Astrocyte (in vitro differentiated cells and primary cell): ENCODE data around the gene ELK3. TPM values are rescaled to one million over a fixed set of nuclear protein-coding genes. Genes with fewer than 3 reads are reported as not detected.

Experiments used
- DNase-seq: peaks from one replicate; pipeline ENCODE4 v3.0.0-alpha.2; 2010; ENCODE audit warnings: low read depth
- FAIRE-seq: peaks from 2 replicates; lab custom pipeline; 2011; peaks lifted over from hg19 to GRCh38; lab: Jason Lieb, UNC
- H2AFZ ChIP-seq: 2 replicates; pipeline ENCODE4 v1.6.0; 2012; ENCODE audit warnings: low read depth, low read length, inconsistent platforms
- H3K27ac ChIP-seq: 2 replicates; pipeline ENCODE4 v1.5.1; 2011; ENCODE audit warnings: low read depth, low read length, inconsistent platforms
- H3K27me3 ChIP-seq: 2 replicates; pipeline ENCODE4 v1.6.0; 2011; ENCODE audit warnings: low read length, inconsistent platforms; ENCODE audit not compliant: insufficient read depth
- H3K36me3 ChIP-seq: 2 replicates; pipeline ENCODE4 v1.5.1; 2011; ENCODE audit warnings: low read length, inconsistent platforms; ENCODE audit not compliant: insufficient read depth
- H3K4me1 ChIP-seq: 2 replicates; pipeline ENCODE4 v1.5.1; 2011; ENCODE audit warnings: low read length, inconsistent platforms; ENCODE audit not compliant: insufficient read depth
- H3K4me2 ChIP-seq: 2 replicates; pipeline ENCODE4 v1.6.0; 2012; ENCODE audit warnings: low read length, inconsistent platforms
- H3K4me3 ChIP-seq: 2 replicates; pipeline ENCODE4 v1.5.1; 2011; ENCODE audit warnings: low read depth, mild to moderate bottlenecking, low read length, inconsistent platforms; ENCODE audit not compliant: insufficient read depth
- H3K79me2 ChIP-seq: 2 replicates; pipeline ENCODE4 v1.6.0; 2012; ENCODE audit warnings: mild to moderate bottlenecking, low read length, inconsistent platforms; ENCODE audit not compliant: insufficient read depth
- H3K9ac ChIP-seq: 2 replicates; pipeline ENCODE4 v1.6.0; 2012; ENCODE audit warnings: mild to moderate bottlenecking, low read length, inconsistent platforms
- H3K9me3 ChIP-seq: 2 replicates; pipeline ENCODE4 v1.5.1; 2012; ENCODE audit warnings: low read depth, mild to moderate bottlenecking, low read length, inconsistent platforms; ENCODE audit not compliant: insufficient read depth
- H4K20me1 ChIP-seq: 2 replicates; pipeline ENCODE4 v1.6.0; 2012; ENCODE audit warnings: low read length, inconsistent platforms; ENCODE audit not compliant: insufficient read depth
- H3K27ac Mint-ChIP-seq: one replicate; pipeline ENCODE4 v1.8.0; 2021; ENCODE audit warnings: mild to moderate bottlenecking, mixed read lengths; ENCODE audit not compliant: unreplicated experiment
- H3K27me3 Mint-ChIP-seq: one replicate; pipeline ENCODE4 v1.8.0; 2021; ENCODE audit warnings: low read depth, mixed read lengths; ENCODE audit not compliant: unreplicated experiment
- H3K36me3 Mint-ChIP-seq: one replicate; pipeline ENCODE4 v1.8.0; 2021; ENCODE audit warnings: low read depth, mixed read lengths; ENCODE audit not compliant: unreplicated experiment
- H3K4me1 Mint-ChIP-seq: one replicate; pipeline ENCODE4 v1.8.0; 2021; ENCODE audit warnings: low read depth, mixed read lengths; ENCODE audit not compliant: unreplicated experiment
- H3K4me3 Mint-ChIP-seq: one replicate; pipeline ENCODE4 v1.8.0; 2021; ENCODE audit warnings: mild to moderate bottlenecking, moderate library complexity, mixed read lengths; ENCODE audit not compliant: unreplicated experiment
- H3K9me3 Mint-ChIP-seq: one replicate; pipeline ENCODE4 v1.8.0; 2021; ENCODE audit warnings: mild to moderate bottlenecking, mixed read lengths; ENCODE audit not compliant: unreplicated experiment
- EZH2 ChIP-seq: IDR thresholded peaks from 2 replicates; pipeline ENCODE4 v1.6.1; 2012; ENCODE audit warnings: mild to moderate bottlenecking, low read length, inconsistent platforms; ENCODE audit not compliant: insufficient read depth
- total RNA-seq: library from RNA; stranded (reverse); gene quantifications from 2 replicates; pipeline ENCODE4 v1.2.1, GENCODE V29; 2021
- TF ChIP-seq, protein P1 (sequence below): IDR thresholded peaks from 2 replicates; pipeline ENCODE4 v1.5.1; 2011; ENCODE audit warnings: low read depth, mild to moderate bottlenecking, inconsistent platforms, low read length, moderate library complexity; ENCODE audit not compliant: insufficient read depth

The ELK3 gene
- total RNA-seq, 1 donor from 2014 or later: 62.7 TPM

GRCh38 chr12:96199464-96199863, 5.3 kb downstream of the ELK3 start:
- peak overlapping the region; percentile 78 for H3K27ac Mint-ChIP-seq
- peak overlapping the region; percentile 100 for H3K27ac ChIP-seq

DNA sequence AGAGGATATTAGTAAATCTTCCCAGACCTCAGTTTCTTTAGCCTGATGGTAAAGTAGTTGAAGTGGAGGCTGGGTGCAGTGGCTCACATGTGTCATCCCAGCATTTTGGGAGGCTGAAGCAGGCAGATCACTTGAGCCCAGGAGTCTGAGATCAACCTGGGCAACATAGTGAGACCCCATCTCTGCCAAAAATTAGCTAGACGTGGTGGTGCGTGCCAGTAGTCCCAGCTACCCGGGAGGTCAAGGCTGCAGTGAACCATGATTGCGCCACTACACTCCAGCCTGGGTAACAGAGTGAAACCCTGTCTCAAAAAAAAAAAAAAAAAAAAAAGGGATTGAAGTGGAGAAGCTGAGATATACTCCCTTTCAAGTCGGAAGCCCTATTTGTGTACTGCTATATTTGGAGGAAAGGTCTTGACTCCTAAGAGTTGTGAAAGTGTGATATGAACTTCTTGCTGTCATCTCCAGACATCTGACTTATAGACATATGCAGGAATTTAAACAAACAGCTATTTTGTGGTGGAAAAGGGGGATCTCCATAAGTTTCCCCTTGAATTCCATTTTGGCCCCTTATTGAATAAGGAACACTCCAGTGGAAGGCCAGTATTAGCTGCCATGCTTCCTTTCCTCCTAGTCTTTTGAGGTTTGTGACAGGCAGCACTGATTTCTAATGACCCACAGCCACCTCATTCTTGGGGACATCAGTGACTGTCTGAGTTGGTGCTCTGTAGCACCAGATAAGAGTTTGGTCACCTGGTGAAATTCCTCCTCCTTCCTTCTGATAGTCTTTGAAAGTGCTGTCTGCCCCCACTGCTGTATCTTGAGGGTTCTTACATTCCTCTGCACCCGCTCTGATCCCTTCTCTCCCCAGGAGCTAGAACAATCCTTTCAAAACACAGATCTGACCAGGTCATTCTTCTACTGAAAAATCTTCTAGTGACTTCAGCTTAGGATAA, 7.4 kb downstream of the ELK3 start:
- DNase-seq: no peak
- Histone ChIP-seq H3K79me2 (peaks cover 96% of the 10 kb centered on the region), H3K27me3 (no peaks in the 10 kb centered on the region), H3K4me3 (no peak overlapping the region), H3K9me3 (no peaks in the 10 kb centered on the region), H2AFZ (no peak overlapping the region), H3K4me2 (no peak overlapping the region), H4K20me1 (peaks cover 29% of the 10 kb centered on the region), H3K36me3 (peaks cover 7% of the 10 kb centered on the region), H3K27ac (no peak overlapping the region), H3K4me1 (peaks cover 34% of the 10 kb centered on the region), H3K9ac (no peak overlapping the region)
- no peak overlapping the region for H3K4me3 Mint-ChIP-seq
- H3K27me3 Mint-ChIP-seq: no peaks in the 10 kb centered on the region
- peaks cover 24% of the 10 kb centered on the region for H3K36me3 Mint-ChIP-seq
- FAIRE-seq: no peak
- TF ChIP-seq EZH2: no peak
- TF ChIP-seq, protein P1, sequence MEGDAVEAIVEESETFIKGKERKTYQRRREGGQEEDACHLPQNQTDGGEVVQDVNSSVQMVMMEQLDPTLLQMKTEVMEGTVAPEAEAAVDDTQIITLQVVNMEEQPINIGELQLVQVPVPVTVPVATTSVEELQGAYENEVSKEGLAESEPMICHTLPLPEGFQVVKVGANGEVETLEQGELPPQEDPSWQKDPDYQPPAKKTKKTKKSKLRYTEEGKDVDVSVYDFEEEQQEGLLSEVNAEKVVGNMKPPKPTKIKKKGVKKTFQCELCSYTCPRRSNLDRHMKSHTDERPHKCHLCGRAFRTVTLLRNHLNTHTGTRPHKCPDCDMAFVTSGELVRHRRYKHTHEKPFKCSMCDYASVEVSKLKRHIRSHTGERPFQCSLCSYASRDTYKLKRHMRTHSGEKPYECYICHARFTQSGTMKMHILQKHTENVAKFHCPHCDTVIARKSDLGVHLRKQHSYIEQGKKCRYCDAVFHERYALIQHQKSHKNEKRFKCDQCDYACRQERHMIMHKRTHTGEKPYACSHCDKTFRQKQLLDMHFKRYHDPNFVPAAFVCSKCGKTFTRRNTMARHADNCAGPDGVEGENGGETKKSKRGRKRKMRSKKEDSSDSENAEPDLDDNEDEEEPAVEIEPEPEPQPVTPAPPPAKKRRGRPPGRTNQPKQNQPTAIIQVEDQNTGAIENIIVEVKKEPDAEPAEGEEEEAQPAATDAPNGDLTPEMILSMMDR: no peak
- peaks cover 10% of the 10 kb centered on the region for H3K9me3 Mint-ChIP-seq
- peak overlapping the region; percentile 11 for H3K27ac Mint-ChIP-seq
- peaks cover 33% of the 10 kb centered on the region for H3K4me1 Mint-ChIP-seq

More at GRCh38 chr12:96199464-96199863, 5.3 kb downstream of the ELK3 start:
- Mint-ChIP-seq H3K4me1 (peaks cover 33% of the 10 kb centered on the region), H3K9me3 (peaks cover 3% of the 10 kb centered on the region), H3K36me3 (peaks cover 11% of the 10 kb centered on the region), H3K27me3 (no peaks in the 10 kb centered on the region), H3K4me3 (no peak overlapping the region)
- H3K9ac ChIP-seq: peak overlapping the region; percentile 76
- DNase-seq: no peak
- H3K27me3 ChIP-seq: no peaks in the 10 kb centered on the region
- H3K79me2 ChIP-seq: peaks cover 91% of the 10 kb centered on the region
- FAIRE-seq: no peak
- TF ChIP-seq, protein P1: no peak
- no peak for TF ChIP-seq EZH2
- no peaks in the 10 kb centered on the region for H3K9me3 ChIP-seq
- peaks cover 9% of the 10 kb centered on the region for H4K20me1 ChIP-seq
- H2AFZ ChIP-seq: no peak overlapping the region
- peaks cover 2% of the 10 kb centered on the region for H3K36me3 ChIP-seq
- H3K4me3 ChIP-seq: peak overlapping the region; percentile 40
- H3K4me1 ChIP-seq: peaks cover 33% of the 10 kb centered on the region
- peak overlapping the region; percentile 99 for H3K4me2 ChIP-seq

DNA sequence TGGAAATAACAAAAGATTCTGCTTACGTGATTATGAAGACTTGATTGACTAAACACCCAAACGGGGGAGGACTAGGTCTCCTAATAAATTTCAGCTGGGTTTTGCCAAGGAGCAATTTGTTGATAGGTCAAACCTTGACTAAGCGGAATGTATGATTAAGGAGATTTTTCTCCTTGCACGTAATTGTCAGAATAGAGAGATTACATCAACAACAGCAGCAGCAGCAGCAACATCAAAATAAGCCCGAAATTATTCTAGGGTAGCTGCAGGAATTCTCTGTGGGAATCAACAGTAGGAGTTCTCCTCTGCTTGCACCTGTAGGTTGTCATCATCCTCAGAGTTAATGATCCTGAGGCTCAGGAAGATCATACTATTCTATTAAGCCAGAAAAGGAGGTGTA, 10.2 kb downstream of the ELK3 start:
- H3K9me3 ChIP-seq: no peaks in the 10 kb centered on the region
- peaks cover 31% of the 10 kb centered on the region for H3K4me1 ChIP-seq
- Mint-ChIP-seq H3K36me3 (peaks cover 27% of the 10 kb centered on the region), H3K4me1 (peaks cover 23% of the 10 kb centered on the region), H3K4me3 (no peak overlapping the region), H3K9me3 (peaks cover 10% of the 10 kb centered on the region), H3K27me3 (no peaks in the 10 kb centered on the region), H3K27ac (no peak overlapping the region)
- TF ChIP-seq, protein P1: no peak
- TF ChIP-seq EZH2: no peak
- H3K27me3 ChIP-seq: no peaks in the 10 kb centered on the region
- H3K4me2 ChIP-seq: no peak overlapping the region
- H2AFZ ChIP-seq: no peak overlapping the region
- peaks cover 12% of the 10 kb centered on the region for H3K36me3 ChIP-seq
- no peak overlapping the region for H3K4me3 ChIP-seq
- DNase-seq (no peak), FAIRE-seq (no peak)
- H3K27ac ChIP-seq: peak overlapping the region; percentile 29
- no peak overlapping the region for H3K9ac ChIP-seq
- H4K20me1 ChIP-seq: peaks cover 57% of the 10 kb centered on the region
- H3K79me2 ChIP-seq: peaks cover 100% of the 10 kb centered on the region
